Natural killer cell (primary cell): ENCODE results near the gene ASPSCR1. TPM values are rescaled to one million over a fixed set of nuclear protein-coding genes. Genes with fewer than 3 reads are reported as not detected.

Source experiments
- ATAC-seq, 3 donors: fragments of 150-1000 bp in 2 of 3; fragments of 200-7000 bp in 1 of 3; cut with Tn5 transposase; 1 replicate in 1 of 3; 2 replicates in 2 of 3; pipeline ENCODE4 v1.10.0; 2021; ENCODE audit warnings: mild to moderate bottlenecking in 2 of 3, moderate library complexity in 2 of 3
- DNase-seq, 2 donors: peaks; one replicate each; pipeline versions ENCODE4 v3.0.0 to v3.0.0-alpha.2; 2013 to 2021; ENCODE audit warnings: mixed read lengths in 1 of 2
- H3K27ac ChIP-seq: one replicate; pipeline ENCODE4 v1.5.1; 2013; ENCODE audit warnings: mild to moderate bottlenecking, low read length
- H3K27me3 ChIP-seq: one replicate; pipeline ENCODE4 v1.6.1; 2013; ENCODE audit warnings: low read length; ENCODE audit not compliant: control insufficient read depth, insufficient read depth
- H3K36me3 ChIP-seq: one replicate; pipeline ENCODE4 v1.6.1; 2013; ENCODE audit warnings: low read length; ENCODE audit not compliant: control insufficient read depth, insufficient read depth
- H3K4me1 ChIP-seq: one replicate; pipeline ENCODE4 v1.6.1; 2013; ENCODE audit warnings: low read length; ENCODE audit not compliant: control insufficient read depth, insufficient read depth
- H3K4me3 ChIP-seq: one replicate; pipeline ENCODE4 v1.5.1; 2013; ENCODE audit warnings: low read length
- H3K9me3 ChIP-seq: one replicate; pipeline ENCODE4 v1.6.1; 2013; ENCODE audit warnings: low read length; ENCODE audit not compliant: control insufficient read depth, insufficient read depth
- H3K27ac Mint-ChIP-seq, 2 donors: one replicate each; pipeline ENCODE4 v1.8.0; 2022; ENCODE audit warnings: mild to moderate bottlenecking in 2 of 2, mixed read lengths in 2 of 2, moderate library complexity in 1 of 2
- H3K27me3 Mint-ChIP-seq, 2 donors: one replicate each; pipeline ENCODE4 v1.8.0; 2022; ENCODE audit warnings: low read depth in 2 of 2, mixed read lengths in 2 of 2
- H3K36me3 Mint-ChIP-seq: one replicate; pipeline ENCODE4 v1.8.0; 2022; ENCODE audit warnings: mixed read lengths
- H3K4me1 Mint-ChIP-seq, 2 donors: one replicate each; pipeline ENCODE4 v1.8.0; 2022; ENCODE audit warnings: mixed read lengths in 2 of 2
- H3K4me3 Mint-ChIP-seq: one replicate; pipeline ENCODE4 v1.8.0; 2022; ENCODE audit warnings: mild to moderate bottlenecking, moderate library complexity, mixed read lengths
- H3K9me3 Mint-ChIP-seq, 2 donors: one replicate each; pipeline ENCODE4 v1.8.0; 2022; ENCODE audit warnings: mixed read lengths in 2 of 2
- WGBS: methylation state at CpG from one replicate; pipeline ENCODE4 v1.1.7; 2013; ENCODE audit warnings: missing lambda C conversion rate; ENCODE audit not compliant: insufficient coverage; 5-methylcytosine and 5-hydroxymethylcytosine counted together
- intact Hi-C: fragments of 100-400 bp; cut with micrococcal nuclease; formaldehyde crosslinking; loops from one replicate; pipeline ENCODE4 v1.14.2; 2022
- total RNA-seq, 4 donors: library from RNA; stranded (reverse); fragments of 120-200 nt in 1 of 4; gene quantifications; one replicate each; pipeline versions ENCODE4 v1.2.3 to v1.2.4, GENCODE V29; 2013 to 2022
- TF ChIP-seq, protein P1 (sequence below): fragments of 200-600 bp; IDR thresholded peaks from one replicate; pipeline ENCODE4 v1.8.0; 2022; ENCODE audit warnings: antibody characterized with exemption

Gene ASPSCR1
- total RNA-seq, 3 donors from 2014 or later (not counting 1 experiment from before 2014, with no cell fraction given): 29.7 to 43.5 (median 40.8) TPM

DNA sequence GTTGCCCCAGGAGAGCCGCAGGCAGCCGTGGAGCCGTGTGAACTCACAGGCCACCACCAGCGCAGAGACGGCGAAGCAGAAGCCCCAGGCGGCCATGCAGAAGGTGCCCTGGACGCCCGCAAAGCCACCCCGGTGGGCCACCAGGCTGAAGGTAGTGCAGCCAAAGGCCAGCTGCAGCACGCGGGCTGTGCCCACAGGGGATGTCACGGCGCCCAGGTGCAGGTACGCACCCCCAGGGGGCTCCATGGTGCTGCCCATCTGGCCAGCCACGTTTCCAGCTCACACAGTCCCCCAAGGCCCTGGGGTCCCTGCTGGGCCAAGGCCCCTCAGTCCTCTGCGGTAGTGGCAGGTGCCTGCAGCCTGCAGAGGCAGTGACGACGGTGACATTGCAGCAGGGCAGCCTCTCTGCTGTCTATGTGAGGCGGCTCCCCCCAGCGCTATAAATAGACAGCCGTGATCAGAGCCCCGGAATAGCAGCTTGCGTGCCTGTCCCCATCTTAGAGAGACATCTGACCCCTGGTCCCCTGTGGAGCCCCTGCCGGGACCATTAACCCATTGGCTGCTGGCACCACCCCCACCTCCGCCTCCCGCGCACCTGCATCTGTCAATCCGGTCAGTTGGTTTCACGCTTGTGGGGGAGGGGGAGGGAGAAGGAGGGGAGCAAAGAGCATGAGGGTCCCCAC lies 35.8 kb upstream of the ASPSCR1 start:
- Mint-ChIP-seq H3K27me3 (no peaks in the 10 kb centered on the region), H3K36me3 (no peaks in the 10 kb centered on the region), H3K4me3 (no peak overlapping the region), H3K4me1 (peaks cover 0 to 7% of the 10 kb centered on the region in 2 donors), H3K27ac (no peak overlapping the region), H3K9me3 (no peaks in the 10 kb centered on the region)
- Histone ChIP-seq H3K36me3 (no peaks in the 10 kb centered on the region), H3K27ac (no peak overlapping the region), H3K9me3 (no peaks in the 10 kb centered on the region), H3K27me3 (peaks cover 6% of the 10 kb centered on the region), H3K4me3 (no peak overlapping the region), H3K4me1 (peaks cover 9% of the 10 kb centered on the region)
- TF ChIP-seq, protein P1, sequence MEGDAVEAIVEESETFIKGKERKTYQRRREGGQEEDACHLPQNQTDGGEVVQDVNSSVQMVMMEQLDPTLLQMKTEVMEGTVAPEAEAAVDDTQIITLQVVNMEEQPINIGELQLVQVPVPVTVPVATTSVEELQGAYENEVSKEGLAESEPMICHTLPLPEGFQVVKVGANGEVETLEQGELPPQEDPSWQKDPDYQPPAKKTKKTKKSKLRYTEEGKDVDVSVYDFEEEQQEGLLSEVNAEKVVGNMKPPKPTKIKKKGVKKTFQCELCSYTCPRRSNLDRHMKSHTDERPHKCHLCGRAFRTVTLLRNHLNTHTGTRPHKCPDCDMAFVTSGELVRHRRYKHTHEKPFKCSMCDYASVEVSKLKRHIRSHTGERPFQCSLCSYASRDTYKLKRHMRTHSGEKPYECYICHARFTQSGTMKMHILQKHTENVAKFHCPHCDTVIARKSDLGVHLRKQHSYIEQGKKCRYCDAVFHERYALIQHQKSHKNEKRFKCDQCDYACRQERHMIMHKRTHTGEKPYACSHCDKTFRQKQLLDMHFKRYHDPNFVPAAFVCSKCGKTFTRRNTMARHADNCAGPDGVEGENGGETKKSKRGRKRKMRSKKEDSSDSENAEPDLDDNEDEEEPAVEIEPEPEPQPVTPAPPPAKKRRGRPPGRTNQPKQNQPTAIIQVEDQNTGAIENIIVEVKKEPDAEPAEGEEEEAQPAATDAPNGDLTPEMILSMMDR: no peak
- 58% methylated on average over 30 of the region's 30 CpGs for WGBS
- intact Hi-C loops: no loop called here
- ATAC-seq: no peak
- no peak for DNase-seq

DNA sequence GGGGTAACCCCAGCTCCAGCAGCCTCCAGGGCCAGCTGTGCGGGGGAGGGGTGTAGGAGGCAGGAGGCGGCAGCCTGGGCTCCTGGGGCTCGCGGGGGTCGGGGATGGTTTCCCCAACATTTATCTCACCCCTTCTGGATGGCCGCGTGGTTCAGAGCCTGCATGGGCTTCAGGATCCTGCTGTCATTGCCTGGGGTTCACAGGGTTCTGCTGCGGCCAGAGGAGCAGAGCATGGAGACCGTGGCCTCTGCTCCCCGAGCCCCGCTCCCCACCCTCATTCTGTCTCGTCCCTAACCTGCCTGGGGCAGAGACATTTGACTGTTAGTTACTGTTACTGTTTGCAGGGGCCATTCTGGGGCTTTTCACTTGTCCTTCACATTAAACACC lies 35.3 kb upstream of the ASPSCR1 start:
- TF ChIP-seq, protein P1: no peak
- no peaks in the 10 kb centered on the region for H3K36me3 Mint-ChIP-seq
- H3K9me3 Mint-ChIP-seq: no peaks in the 10 kb centered on the region
- peaks cover 0 to 7% of the 10 kb centered on the region in 2 donors for H3K4me1 Mint-ChIP-seq
- no peak overlapping the region for H3K27ac Mint-ChIP-seq
- no peak for DNase-seq
- no peak overlapping the region for H3K4me3 ChIP-seq
- 72% methylated on average over 11 of the region's 12 CpGs for WGBS
- H3K27me3 ChIP-seq: peaks cover 6% of the 10 kb centered on the region
- no peak for ATAC-seq
- intact Hi-C loops: no loop called here
- no peaks in the 10 kb centered on the region for H3K36me3 ChIP-seq
- H3K27ac ChIP-seq: no peak overlapping the region
- H3K27me3 Mint-ChIP-seq: no peaks in the 10 kb centered on the region
- no peak overlapping the region for H3K4me3 Mint-ChIP-seq
- peaks cover 5% of the 10 kb centered on the region for H3K4me1 ChIP-seq
- no peaks in the 10 kb centered on the region for H3K9me3 ChIP-seq

DNA sequence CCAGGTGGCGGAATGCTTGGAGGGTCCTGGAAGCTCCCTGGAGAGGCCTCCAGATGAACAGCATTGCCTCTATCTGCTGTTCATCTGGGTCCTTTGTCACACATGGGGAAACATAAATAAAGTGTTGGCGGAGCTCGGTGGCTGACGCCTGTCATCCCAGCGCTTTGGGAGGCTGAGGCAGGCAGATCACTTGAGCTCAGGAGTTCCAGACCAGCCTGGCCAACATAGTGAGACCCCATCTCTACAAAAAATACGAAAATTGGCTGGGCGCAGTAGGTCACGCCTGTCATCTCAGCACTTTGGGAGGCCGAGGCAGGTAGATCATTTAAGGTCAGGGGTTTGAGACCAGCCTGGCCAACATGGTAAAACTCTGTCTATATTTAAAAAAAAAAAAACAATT lies 32.6 kb upstream of the ASPSCR1 start:
- Histone ChIP-seq H3K4me3 (no peak overlapping the region), H3K4me1 (no peaks in the 10 kb centered on the region), H3K27ac (no peak overlapping the region), H3K27me3 (no peaks in the 10 kb centered on the region), H3K36me3 (no peaks in the 10 kb centered on the region), H3K9me3 (no peaks in the 10 kb centered on the region)
- no peaks in the 10 kb centered on the region for H3K4me1 Mint-ChIP-seq
- intact Hi-C loops: no loop called here
- TF ChIP-seq, protein P1: no peak
- no peak for DNase-seq
- H3K9me3 Mint-ChIP-seq: no peaks in the 10 kb centered on the region
- no peaks in the 10 kb centered on the region for H3K36me3 Mint-ChIP-seq
- 91% methylated on average over 9 of the region's 9 CpGs for WGBS
- ATAC-seq: no peak
- H3K27me3 Mint-ChIP-seq: peaks cover 0 to 3% of the 10 kb centered on the region in 2 donors
- H3K4me3 Mint-ChIP-seq: no peak overlapping the region
- H3K27ac Mint-ChIP-seq: no peak overlapping the region

DNA sequence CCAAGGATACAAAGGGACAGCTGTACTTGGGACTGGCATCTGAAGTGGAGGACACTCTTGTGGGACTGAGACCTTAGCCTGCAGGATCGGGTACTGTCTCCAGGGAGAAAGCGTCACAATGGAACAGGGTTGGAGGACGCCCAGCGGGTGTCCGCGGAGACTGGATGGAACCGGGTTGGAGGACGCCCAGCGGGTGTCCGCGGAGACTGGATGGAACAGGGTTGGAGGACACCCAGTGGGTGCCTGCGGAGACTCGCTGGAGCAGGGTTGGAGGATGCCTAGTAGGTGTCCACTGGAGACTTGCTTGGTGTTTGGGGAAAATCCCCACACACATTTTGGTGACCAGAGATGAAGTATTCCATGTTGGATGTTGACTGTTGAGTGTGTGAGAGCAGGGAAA lies 30.2 kb upstream of the ASPSCR1 start, which contains the start of gene MYADML2:
Gene MYADML2, minus strand, starts transcription at position 45 of the 400 bp plus-strand sequence. CDS start 5,492 bp downstream, outside the sequence.
- TF ChIP-seq, protein P1: no peak
- Mint-ChIP-seq H3K27ac (no peak within 1 kb of the TSS), H3K36me3 (no peaks in the 10 kb centered on the region), H3K4me3 (no peak within 1 kb of the TSS), H3K4me1 (no peaks in the 10 kb centered on the region), H3K27me3 (peaks cover 0 to 3% of the 10 kb centered on the region in 2 donors), H3K9me3 (no peaks in the 10 kb centered on the region)
- DNase-seq (no peak), ATAC-seq (no peak)
- no peaks in the 10 kb centered on the region for H3K4me1 ChIP-seq
- intact Hi-C loops: no loop called here
- H3K27ac ChIP-seq: no peak within 1 kb of the TSS
- H3K4me3 ChIP-seq: no peak within 1 kb of the TSS
- no peaks in the 10 kb centered on the region for H3K9me3 ChIP-seq
- H3K27me3 ChIP-seq: no peaks in the 10 kb centered on the region
- no peaks in the 10 kb centered on the region for H3K36me3 ChIP-seq
- WGBS: 90% methylated on average over 13 of the region's 13 CpGs
